AG04450 (cell line): ENCODE measurements around the gene NFIX. TPM values are rescaled to one million over a fixed set of nuclear protein-coding genes. Genes with fewer than 3 reads are reported as not detected.

Source experiments
- CTCF ChIA-PET: fragments of 300-600, 350-600 bp; formaldehyde crosslinking; extraction: SDS; loops from one replicate; lab custom pipeline; 2022; ENCODE audit warnings: antibody characterized with exemption, inconsistent platforms; lab: Charles Lee
- POLR2A ChIA-PET: fragments of 350-600 bp; formaldehyde crosslinking; extraction: SDS; loops from one replicate; lab custom pipeline; 2021; ENCODE audit warnings: antibody characterized with exemption, inconsistent platforms; lab: Yijun Ruan, JAX
- DNase-seq: peaks from one replicate; pipeline ENCODE4 v3.0.0-alpha.2; 2011; ENCODE audit warnings: low read depth, low spot score
- H3K27ac ChIP-seq: one replicate; pipeline ENCODE4 v1.5.1; 2012; ENCODE audit warnings: low read depth, low read length, control low read depth
- H3K27me3 ChIP-seq: one replicate; pipeline ENCODE4 v1.6.0; 2012; ENCODE audit warnings: low read length; ENCODE audit not compliant: control insufficient read depth, insufficient read depth
- H3K4me3 ChIP-seq: 2 replicates; pipeline ENCODE4 v1.5.1; 2011; ENCODE audit warnings: mild to moderate bottlenecking, low read depth, low read length, control low read depth
- H3K9me3 ChIP-seq: 2 replicates; pipeline ENCODE4 v1.5.1; 2012; ENCODE audit warnings: low read length; ENCODE audit not compliant: control insufficient read depth, insufficient read depth
- polyA plus RNA-seq: library from polyadenylated mRNA; depleted of rRNA; stranded (reverse); fragments of >200 nt; gene quantifications from 2 replicates; pipeline ENCODE4 v1.2.3, GENCODE V29; 2011
- TF ChIP-seq, protein P1 (sequence below): IDR thresholded peaks from 2 replicates; pipeline ENCODE4 v1.5.1; 2011; ENCODE audit warnings: low read depth, low read length, control low read depth, inconsistent platforms

Gene NFIX
- polyA plus RNA-seq, 1 experiment, result 15.1 TPM

- DNase-seq, result no peak
- POLR2A ChIA-PET, result no interaction called here
- CTCF ChIA-PET, result interaction anchor here (0.5 to 1.3 kb wide), 7 partner anchors 8 to 121 kb away, joined by 3 to 5 read pairs (median 4); no protein-coding TSS in a partner anchor
- Histone ChIP-seq H3K4me3 (no peak overlapping the region), H3K27me3 (no peaks in the 10 kb centered on the region), H3K27ac (no peak overlapping the region), H3K9me3 (no peaks in the 10 kb centered on the region; the same call in 1 of the 2 replicates)
- TF ChIP-seq, protein P1, sequence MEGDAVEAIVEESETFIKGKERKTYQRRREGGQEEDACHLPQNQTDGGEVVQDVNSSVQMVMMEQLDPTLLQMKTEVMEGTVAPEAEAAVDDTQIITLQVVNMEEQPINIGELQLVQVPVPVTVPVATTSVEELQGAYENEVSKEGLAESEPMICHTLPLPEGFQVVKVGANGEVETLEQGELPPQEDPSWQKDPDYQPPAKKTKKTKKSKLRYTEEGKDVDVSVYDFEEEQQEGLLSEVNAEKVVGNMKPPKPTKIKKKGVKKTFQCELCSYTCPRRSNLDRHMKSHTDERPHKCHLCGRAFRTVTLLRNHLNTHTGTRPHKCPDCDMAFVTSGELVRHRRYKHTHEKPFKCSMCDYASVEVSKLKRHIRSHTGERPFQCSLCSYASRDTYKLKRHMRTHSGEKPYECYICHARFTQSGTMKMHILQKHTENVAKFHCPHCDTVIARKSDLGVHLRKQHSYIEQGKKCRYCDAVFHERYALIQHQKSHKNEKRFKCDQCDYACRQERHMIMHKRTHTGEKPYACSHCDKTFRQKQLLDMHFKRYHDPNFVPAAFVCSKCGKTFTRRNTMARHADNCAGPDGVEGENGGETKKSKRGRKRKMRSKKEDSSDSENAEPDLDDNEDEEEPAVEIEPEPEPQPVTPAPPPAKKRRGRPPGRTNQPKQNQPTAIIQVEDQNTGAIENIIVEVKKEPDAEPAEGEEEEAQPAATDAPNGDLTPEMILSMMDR, result no peak
Observed at GRCh38 chr19:13086341-13086740, 91.1 kb downstream of the NFIX start.

DNA sequence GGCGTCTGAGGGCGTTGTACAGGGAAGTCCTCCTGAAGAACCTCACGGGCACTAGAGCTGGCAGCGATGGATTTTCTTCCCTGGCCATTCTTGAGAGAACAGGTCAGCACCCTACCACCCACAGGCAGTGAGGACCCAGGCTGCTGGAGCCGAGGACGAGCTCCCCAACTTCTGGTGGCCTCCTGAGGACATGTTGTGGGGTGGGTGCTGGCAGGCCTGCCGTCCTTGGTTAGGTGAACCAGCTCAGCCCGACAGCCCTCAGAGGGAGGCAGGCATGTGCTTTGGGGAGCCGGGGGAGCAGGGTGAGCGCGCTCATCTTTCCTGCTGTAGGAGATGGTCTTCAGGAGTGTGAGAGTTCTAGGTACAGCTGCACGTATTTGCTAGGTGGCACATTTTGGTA is 92.0 kb downstream of the NFIX start:
- TF ChIP-seq, protein P1, result no peak
- POLR2A ChIA-PET, result no interaction called here
- no peak overlapping the region for H3K4me3 ChIP-seq
- H3K27ac ChIP-seq, result no peak overlapping the region
- no peaks in the 10 kb centered on the region for H3K9me3 ChIP-seq
- CTCF ChIA-PET, result interaction anchor here (0.8 kb wide), 1 partner anchor 27 kb away, joined by 3 read pairs; no protein-coding TSS in a partner anchor
- no peaks in the 10 kb centered on the region for H3K27me3 ChIP-seq
- no peak for DNase-seq

DNA sequence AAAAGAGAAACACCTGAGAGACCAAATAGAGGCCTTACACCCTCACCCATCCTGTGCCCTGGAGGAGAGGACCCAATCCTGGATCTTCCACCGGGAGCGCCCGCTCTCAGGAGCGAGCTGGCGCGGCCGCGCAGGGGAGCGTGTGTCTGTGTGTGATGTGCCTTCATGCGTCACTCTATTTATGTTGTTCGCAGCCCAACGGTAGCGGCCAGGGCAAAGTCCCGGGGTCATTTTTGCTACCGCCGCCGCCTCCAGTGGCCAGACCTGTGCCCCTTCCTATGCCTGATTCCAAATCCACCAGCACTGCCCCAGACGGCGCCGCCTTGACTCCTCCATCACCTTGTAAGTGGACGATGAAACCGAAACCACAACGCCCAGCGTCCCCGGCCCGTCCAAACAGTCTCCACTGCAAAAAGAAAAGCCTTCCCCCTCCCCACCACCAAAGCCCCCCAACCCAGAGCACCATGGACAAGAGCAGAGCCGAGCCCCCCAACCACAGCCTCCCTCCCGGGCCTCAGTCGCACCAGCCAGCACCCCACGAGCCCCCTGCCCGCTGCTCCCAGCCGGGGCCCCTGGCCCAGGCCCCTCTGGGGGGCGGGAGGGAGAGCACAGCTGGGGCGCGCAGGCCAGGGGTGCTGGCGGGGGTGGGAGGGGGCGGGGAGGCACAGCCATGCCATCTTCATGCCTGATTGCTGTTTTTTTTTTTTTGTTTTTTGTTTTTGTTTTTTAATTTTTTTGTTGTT is 92.7 kb downstream of the NFIX start:
- H3K27me3 ChIP-seq, result no peaks in the 10 kb centered on the region
- TF ChIP-seq, protein P1, result no peak
- H3K4me3 ChIP-seq, result no peak overlapping the region
- H3K27ac ChIP-seq, result no peak overlapping the region
- no peak for DNase-seq
- CTCF ChIA-PET, result interaction anchor here (0.8 kb wide), 1 partner anchor 27 kb away, joined by 3 read pairs; no protein-coding TSS in a partner anchor
- no peaks in the 10 kb centered on the region; the same call in 1 of the 2 replicates for H3K9me3 ChIP-seq
- POLR2A ChIA-PET, result no interaction called here

GRCh38 chr19:13089139-13089856 is 94.0 kb downstream of the NFIX start:
- Histone ChIP-seq H3K4me3 (no peak overlapping the region), H3K9me3 (no peaks in the 10 kb centered on the region; the same call in 1 of the 2 replicates), H3K27me3 (no peaks in the 10 kb centered on the region), H3K27ac (no peak overlapping the region)
- no peak for DNase-seq
- POLR2A ChIA-PET, result no interaction called here
- CTCF ChIA-PET, result interaction anchor here (1.0 kb wide), 1 partner anchor 124 kb away, joined by 3 read pairs; no protein-coding TSS in a partner anchor
- TF ChIP-seq, protein P1, result peak; percentile 48
